Retina (tissue), 1 donor: ENCODE measurements around the gene ZNF133.
"Not testable (repeated sequence)": the region's sequence is repeated elsewhere in the genome, so short reads cannot be mapped to it uniquely, and the experiment has no call there.

Experiments used
- DNase-seq: peaks from one replicate; pipeline ENCODE4 v3.0.0-alpha.2; 2016

Gene ZNF133

GRCh38 chr20:18287546-18287914 is 797 bp upstream of the ZNF133 start:
- DNase-seq, result no peak

GRCh38 chr20:18288749-18289267 is 481 bp downstream of the ZNF133 start:
- no peak for DNase-seq

DNA sequence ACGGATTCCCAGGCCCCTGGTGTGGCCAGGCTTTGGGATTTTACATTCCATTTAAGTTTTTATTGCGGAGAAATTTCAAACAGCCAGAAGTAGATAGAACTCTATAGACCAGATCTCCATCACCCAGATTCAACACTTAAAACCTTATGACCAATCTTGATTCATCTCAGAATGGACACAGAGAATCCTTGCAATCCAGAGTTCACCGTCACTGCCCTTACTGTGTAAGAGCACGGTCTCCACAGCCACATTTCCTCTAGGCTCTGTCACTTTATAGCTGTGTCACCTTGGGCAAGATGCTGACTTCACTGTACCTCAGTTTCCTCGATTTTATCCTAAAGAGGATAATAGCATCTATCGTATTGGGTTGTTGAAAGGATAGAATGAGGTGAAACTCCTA is 979 bp downstream of the ZNF133 start:
- no peak for DNase-seq

- no peak for DNase-seq
These were observed 11.0 kb downstream of the ZNF133 start for GRCh38 chr20:18299364-18299763.

DNA sequence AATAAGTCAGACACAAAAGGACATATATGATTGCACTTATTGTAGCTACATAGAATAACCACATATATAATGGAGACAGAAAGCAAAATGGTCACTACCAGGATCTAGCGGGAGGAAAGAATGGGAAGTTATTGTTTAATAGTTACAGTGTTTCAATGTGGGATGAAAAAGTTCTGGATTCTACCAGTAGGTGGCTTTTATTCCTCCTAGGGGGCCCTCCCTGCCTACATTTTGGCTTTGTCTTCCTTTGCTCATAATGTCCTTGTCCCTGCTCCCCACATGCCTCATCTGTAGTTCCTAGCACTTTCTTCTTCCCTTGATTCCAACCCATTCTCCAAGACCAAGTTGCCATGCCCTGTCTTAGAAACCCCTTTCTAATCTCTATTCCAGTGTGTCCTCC is 16.3 kb downstream of the ZNF133 start:
- DNase-seq, result no peak

DNA sequence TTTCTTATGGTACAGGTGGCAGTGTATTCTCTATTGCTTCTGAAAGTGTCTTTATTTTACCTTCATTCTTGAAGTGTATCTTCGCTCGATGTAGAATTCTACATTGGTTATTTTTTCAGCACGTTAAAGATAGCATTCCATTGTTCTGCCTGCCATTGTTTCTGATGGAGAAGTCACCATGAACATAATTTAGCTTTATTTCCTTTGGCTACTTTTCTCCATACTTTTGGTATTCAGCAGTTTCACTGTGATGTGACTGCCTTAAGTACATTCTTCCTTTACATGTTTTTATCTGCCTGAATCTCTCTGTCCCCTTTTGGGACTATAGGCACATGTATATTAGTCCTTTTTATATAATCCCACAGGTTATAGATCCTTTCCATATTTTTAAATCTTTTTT is 19.0 kb downstream of the ZNF133 start:
- no peak for DNase-seq

GRCh38 chr20:18310051-18310450 is 21.7 kb downstream of the ZNF133 start:
- DNase-seq, result no peak

- DNase-seq, result no peak
These were observed 22.3 kb downstream of the ZNF133 start for GRCh38 chr20:18310592-18310991.

DNA sequence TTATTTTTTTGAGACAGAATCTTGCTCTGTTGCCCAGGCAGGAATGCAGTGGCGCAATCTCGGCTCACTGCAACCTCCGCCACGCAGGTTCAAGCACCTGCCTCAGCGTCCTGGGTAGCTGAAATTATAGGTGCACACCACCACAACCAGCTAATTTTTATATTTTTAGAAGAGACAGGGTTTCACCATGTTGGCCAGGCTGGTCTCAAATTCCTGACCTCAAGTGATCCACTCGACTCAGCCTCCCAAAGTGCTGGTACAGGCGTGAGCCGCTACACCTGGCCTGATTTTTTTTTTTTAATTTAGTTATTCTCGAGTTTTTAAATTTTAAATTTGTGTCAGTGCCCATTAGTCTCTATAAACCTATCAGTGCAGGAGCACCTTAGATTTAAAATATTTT is 24.4 kb downstream of the ZNF133 start:
- no peak for DNase-seq

DNA sequence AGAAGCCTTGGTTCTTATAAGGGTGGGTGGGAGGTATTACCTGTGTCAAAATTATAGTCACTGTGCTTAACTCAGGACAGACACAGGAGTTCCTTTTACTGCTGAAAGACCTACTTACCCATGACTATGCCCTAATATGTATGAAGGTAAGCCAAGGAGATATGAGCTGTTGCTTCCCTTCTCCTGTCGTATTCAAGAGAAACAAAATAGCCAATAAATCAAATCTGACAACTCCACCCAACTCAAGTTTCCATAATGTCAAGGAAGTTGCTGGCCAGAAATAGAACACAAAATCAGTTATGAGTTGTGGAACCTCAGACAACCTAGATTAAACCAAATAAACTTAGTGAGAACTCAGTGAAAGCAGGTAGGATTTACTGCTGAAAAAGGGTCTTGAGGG is 25.1 kb downstream of the ZNF133 start:
- no peak for DNase-seq

GRCh38 chr20:18314786-18315406 is 26.6 kb downstream of the ZNF133 start:
- no peak for DNase-seq

DNA sequence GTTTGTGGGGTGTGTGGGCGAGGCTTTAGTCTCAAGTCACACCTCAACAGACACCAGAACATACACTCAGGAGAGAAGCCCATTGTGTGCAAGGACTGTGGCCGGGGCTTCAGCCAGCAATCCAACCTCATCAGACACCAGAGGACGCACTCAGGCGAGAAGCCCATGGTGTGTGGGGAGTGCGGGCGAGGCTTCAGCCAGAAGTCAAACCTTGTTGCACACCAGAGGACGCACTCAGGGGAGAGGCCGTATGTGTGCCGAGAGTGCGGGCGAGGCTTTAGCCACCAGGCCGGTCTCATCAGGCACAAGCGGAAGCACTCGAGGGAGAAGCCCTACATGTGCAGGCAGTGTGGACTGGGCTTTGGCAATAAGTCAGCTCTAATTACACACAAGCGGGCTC is 27.8 kb downstream of the ZNF133 start:
- DNase-seq, result no peak

DNA sequence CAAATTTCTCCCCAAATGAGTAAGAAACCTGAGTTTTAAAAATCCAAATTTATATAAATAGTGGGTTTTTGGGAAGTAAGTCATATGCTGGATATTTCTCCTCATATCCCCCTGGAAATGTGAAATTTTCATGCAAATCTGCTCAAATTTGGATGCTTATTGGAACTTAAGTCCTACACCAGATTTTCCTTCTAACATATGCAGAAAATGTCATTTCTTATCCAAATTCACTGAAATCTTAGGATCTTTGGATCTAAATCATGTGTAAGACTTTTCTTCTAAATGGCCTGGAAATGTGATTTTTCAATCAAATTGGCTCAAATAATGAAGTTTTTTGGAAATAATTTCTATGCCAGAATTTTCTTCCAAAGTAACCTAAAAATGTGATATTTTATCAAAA is 33.0 kb downstream of the ZNF133 start:
- no peak for DNase-seq

DNA sequence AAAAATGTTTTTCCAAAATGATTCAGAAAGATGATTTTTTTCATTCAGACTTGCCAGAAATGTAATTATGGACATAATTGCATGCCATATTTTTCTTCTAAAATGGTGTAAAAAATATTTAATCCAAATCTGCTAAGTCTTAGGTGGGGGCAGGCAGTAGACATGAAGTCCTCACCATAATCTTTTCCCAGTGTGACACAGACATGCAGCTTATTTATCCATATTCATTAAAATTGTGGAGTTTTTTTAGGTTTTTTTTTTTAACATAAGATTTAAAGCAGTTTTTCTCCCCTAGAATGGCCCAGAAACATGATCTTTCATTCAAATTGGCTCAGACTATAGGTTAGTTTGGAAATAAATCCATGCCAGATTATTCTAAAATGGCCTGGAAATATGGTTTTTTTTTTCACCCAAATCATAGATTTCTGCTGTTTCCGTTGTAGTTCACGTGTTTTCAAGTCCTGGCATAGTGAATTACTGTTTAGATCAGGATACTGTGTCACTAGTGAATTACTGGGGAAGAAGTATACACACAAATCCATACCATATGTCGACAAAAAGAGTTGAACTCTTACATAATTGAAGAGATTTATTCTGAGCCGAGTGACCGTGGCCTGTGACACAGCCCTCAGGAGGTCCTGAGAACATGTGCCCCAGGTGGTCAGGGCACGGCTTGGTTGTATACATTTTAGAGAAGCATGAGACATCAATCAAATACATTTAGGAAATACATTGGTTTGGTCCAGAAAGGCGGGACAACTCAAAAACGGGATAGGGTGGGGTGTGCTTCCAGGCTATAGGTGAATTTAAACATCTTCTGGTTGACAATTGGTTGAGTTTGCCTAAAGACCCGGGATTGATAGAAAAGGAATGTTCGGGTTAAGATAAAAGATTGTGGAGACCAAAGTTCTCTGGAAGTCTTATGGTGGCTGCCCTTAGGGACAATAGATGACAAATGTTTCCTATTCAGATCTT is 33.9 kb downstream of the ZNF133 start:
- DNase-seq, result no peak

- no peak for DNase-seq
These were observed 35.4 kb downstream of the ZNF133 start for GRCh38 chr20:18323705-18324104.

- no peak for DNase-seq
These were observed 36.3 kb downstream of the ZNF133 start for GRCh38 chr20:18324596-18325089.

GRCh38 chr20:18326990-18327389 is 38.7 kb downstream of the ZNF133 start:
- DNase-seq, result no peak

DNA sequence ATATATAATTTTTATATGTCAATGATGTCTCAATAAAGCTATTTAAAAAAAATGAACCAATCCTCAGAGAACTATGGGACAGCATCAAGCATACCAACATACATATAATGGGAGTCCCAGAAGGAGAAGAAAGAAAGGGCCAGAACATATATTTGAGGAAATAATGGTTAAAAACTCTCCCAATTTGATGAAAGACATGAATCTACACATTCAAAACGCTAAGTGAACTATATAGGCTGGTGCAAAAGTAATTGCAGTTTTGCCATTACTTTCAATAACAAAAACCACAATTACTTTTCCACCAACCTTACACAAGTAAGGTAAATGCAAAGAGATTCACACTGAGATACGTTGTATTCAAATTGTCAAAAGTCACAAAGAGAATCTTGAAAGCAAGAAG is 43.4 kb downstream of the ZNF133 start:
- no peak for DNase-seq

GRCh38 chr20:18349749-18350148 is 61.4 kb downstream of the ZNF133 start:
- not testable (repeated sequence) for DNase-seq

- DNase-seq, result no peak
These were observed 71.5 kb downstream of the ZNF133 start for GRCh38 chr20:18359854-18360253.

DNA sequence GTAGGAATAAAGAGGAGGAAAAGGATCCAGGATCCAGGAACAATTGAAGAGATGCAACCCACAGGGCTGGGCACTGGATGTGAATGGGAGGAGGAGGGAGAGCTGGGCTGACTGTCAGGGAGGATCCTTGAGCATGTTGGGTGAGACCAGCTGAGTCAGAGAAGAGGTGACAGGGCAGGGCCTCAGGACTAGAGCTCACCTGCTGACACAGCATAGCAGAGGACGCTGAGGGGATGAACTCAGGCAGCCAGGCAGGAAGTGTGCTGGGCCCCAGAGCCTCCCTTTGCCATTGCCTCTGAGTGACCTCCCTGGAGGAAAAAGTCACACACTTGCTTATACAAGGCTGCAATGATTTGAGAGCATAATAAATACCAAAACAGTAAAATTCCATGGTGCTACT is 72.3 kb downstream of the ZNF133 start:
- DNase-seq, result no peak

DNA sequence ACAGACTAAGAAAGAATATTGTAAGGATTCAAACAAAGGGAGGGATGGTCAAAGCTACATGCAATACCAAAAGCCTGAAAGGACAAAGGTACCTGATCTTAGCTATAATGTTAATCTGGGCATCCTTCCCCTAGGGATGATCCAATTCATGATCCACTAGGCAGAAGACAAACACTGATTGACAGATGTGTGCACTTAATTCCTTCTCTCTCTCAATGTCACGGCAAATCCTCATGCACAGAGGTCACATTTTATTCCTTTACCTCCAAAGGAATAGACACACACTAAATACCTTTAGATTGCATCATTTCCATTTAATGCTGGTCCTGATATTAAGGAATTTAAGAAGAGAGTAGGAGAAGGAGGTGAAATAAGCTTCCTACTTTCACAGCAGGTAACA is 73.4 kb downstream of the ZNF133 start:
- DNase-seq, result no peak

GRCh38 chr20:18362916-18363315 is 74.6 kb downstream of the ZNF133 start:
- DNase-seq, result no peak

- DNase-seq, result no peak
These were observed 75.4 kb downstream of the ZNF133 start for GRCh38 chr20:18363708-18364107.
